Measurements from ENCODE around the gene HERPUD1. TPM values are rescaled to one million over a fixed set of nuclear protein-coding genes. Genes with fewer than 3 reads are reported as not detected.

The HERPUD1 gene
- total and polyA plus RNA-seq, 2 of the 13 experiments (the other 11 are each of a cell fraction or from before 2014, with no cell fraction given) = 96.2 to 323 TPM

GRCh38 chr16:56931892-56932720 is at the start of gene HERPUD1 (continued):
- peak; percentile 96; the same call in 1 of the 2 replicates for TF ChIP-seq KIAA2018 (CRISPR knock-in tag; IDR thresholded peaks at IDR 0.05; ENCODE audit: borderline replicate concordance)
- TF ChIP-seq ZSCAN20 (CRISPR knock-in tag; IDR thresholded peaks at IDR 0.05; ENCODE audit: borderline replicate concordance) = no peak
- TF ChIP-seq IKZF1 (IDR thresholded peaks at IDR 0.05) = no peak
- no peak for TF ChIP-seq TCF12 (IDR thresholded peaks at IDR 0.05)
- peak; percentile 85; the same call in 1 of the 2 replicates for TF ChIP-seq TCF12 (CRISPR knock-in tag; IDR thresholded peaks at IDR 0.05)
- TF ChIP-seq RAD51 (IDR thresholded peaks at IDR 0.05; ENCODE audit: borderline replicate concordance) = peak; percentile 71
- TF ChIP-seq REXO4 (CRISPR knock-in tag; IDR thresholded peaks at IDR 0.05; ENCODE audit: borderline replicate concordance) = no peak
- peak; percentile 78; the same call in 1 of the 2 replicates for TF ChIP-seq ZNF44 (CRISPR knock-in tag; IDR thresholded peaks at IDR 0.05)
- TF ChIP-seq SYNCRIP (IDR thresholded peaks at IDR 0.05; ENCODE audit: insufficient read depth, low read depth, low read length) = no peak
- peak; percentile 78 for TF ChIP-seq ZNF160 (CRISPR knock-in tag; IDR thresholded peaks at IDR 0.05)
- peak; percentile 77; the same call in 1 of the 2 replicates for TF ChIP-seq ZMAT3 (CRISPR knock-in tag; conservative IDR thresholded peaks at IDR 0.05)
- no peak for TF ChIP-seq CENPX (CRISPR knock-in tag; IDR thresholded peaks at IDR 0.05)
- peak; percentile 23; the same call in 1 of the 2 replicates for TF ChIP-seq TEAD2 (CRISPR knock-in tag; IDR thresholded peaks at IDR 0.05)
- TF ChIP-seq ZNF614 (CRISPR knock-in tag; IDR thresholded peaks at IDR 0.05; ENCODE audit: borderline replicate concordance) = peak; percentile 87; the same call in 1 of the 2 replicates
- TF ChIP-seq SMC3 (IDR thresholded peaks at IDR 0.05; ENCODE audit: low read length) = no peak
- peak; percentile 88; the same call in 1 of the 2 replicates for TF ChIP-seq ZFP91 (CRISPR knock-in tag; IDR thresholded peaks at IDR 0.05; ENCODE audit: borderline replicate concordance)
- 0 out of 2 replicates have a peak, but pooled peaks have one; percentile 27 for TF ChIP-seq CBX5 (CRISPR knock-in tag; IDR thresholded peaks at IDR 0.05; ENCODE audit: borderline replicate concordance)
